DOHH2 (cell line): ENCODE measurements around the gene CFAP251.

Experiments used
- H3F3A ChIP-seq: fragments of 200-600 bp; sonication (generic), shearing (Covaris generic); 2 replicates; pipeline ENCODE4 v1.6.0; 2016; ENCODE audit warnings: antibody characterized with exemption, mild to moderate bottlenecking; ENCODE audit not compliant: control insufficient read depth, insufficient read depth
- H3K27ac ChIP-seq: fragments of 200-600 bp; sonication (generic); 2 replicates; pipeline ENCODE4 v1.5.1; 2014; ENCODE audit warnings: low read depth, mild to moderate bottlenecking, low read length, moderate library complexity
- H3K27me3 ChIP-seq: fragments of 200-600 bp; sonication (generic); 2 replicates; pipeline ENCODE4 v1.6.1; 2014; ENCODE audit warnings: mild to moderate bottlenecking, low read length, mixed read lengths; ENCODE audit not compliant: control insufficient read depth
- H3K36me3 ChIP-seq: fragments of 200-600 bp; sonication (generic); 2 replicates; pipeline ENCODE4 v1.6.1; 2014; ENCODE audit warnings: mild to moderate bottlenecking, low read length, moderate library complexity, mixed read lengths; ENCODE audit not compliant: control insufficient read depth
- H3K4me1 ChIP-seq: fragments of 200-600 bp; sonication (generic); 2 replicates; pipeline ENCODE4 v1.6.1; 2014; ENCODE audit warnings: mild to moderate bottlenecking, low read length, mixed read lengths; ENCODE audit not compliant: control insufficient read depth
- H3K4me2 ChIP-seq: fragments of 200-600 bp; sonication (generic); 2 replicates; pipeline ENCODE4 v1.6.0; 2014; ENCODE audit warnings: mild to moderate bottlenecking, low read length, moderate library complexity
- H3K4me3 ChIP-seq: fragments of 200-600 bp; sonication (generic); 2 replicates; pipeline ENCODE4 v1.5.1; 2014; ENCODE audit warnings: mild to moderate bottlenecking, low read length, mixed read lengths
- H3K79me2 ChIP-seq: fragments of 200-600 bp; sonication (generic); 2 replicates; pipeline ENCODE4 v1.6.1; 2014; ENCODE audit warnings: mild to moderate bottlenecking, low read length, mixed read lengths; ENCODE audit not compliant: control insufficient read depth
- H3K9me2 ChIP-seq: fragments of 200-600 bp; sonication (generic); replicated peaks from 2 replicates; pipeline ENCODE4 v1.6.1; 2014; ENCODE audit warnings: mild to moderate bottlenecking, low read length, mixed read lengths; ENCODE audit not compliant: control insufficient read depth
- H3K9me3 ChIP-seq: fragments of 200-600 bp; sonication (generic); 2 replicates; pipeline ENCODE4 v1.6.1; 2014; ENCODE audit warnings: antibody characterized with exemption, low read length, mixed read lengths; ENCODE audit not compliant: control insufficient read depth, insufficient read depth
- H4K20me1 ChIP-seq: fragments of 200-600 bp; sonication (generic); 2 replicates; pipeline ENCODE4 v1.6.0; 2014; ENCODE audit warnings: low read depth, mild to moderate bottlenecking, antibody characterized with exemption, low read length, moderate library complexity; ENCODE audit not compliant: control insufficient read depth, insufficient read depth
- CTCF ChIP-seq: fragments of 200-600 bp; sonication (generic); IDR thresholded peaks from one replicate; pipeline ENCODE4 v1.5.1; 2014; ENCODE audit warnings: antibody characterized with exemption, mild to moderate bottlenecking, low read depth, low read length; ENCODE audit not compliant: poor library complexity, severe bottlenecking
- EZH2phosphoT487 ChIP-seq: fragments of 200-600 bp; sonication (generic); IDR thresholded peaks from 2 replicates; pipeline ENCODE4 v1.6.1; 2017; ENCODE audit warnings: borderline replicate concordance, mild to moderate bottlenecking, antibody characterized with exemption, low read length, moderate library complexity, mixed read lengths

CFAP251 gene

GRCh38 chr12:122051231-122051876 is 133.0 kb downstream of the CFAP251 start:
- Histone ChIP-seq H3K4me2 (no peak overlapping the region), H3K27me3 (no peaks in the 10 kb centered on the region), H3K4me3 (no peak overlapping the region), H4K20me1 (peaks cover 16% of the 10 kb centered on the region; the same call in 1 of the 2 replicates), H3K36me3 (peaks cover 79% of the 10 kb centered on the region), H3K27ac (no peak overlapping the region), H3K9me2 (no peaks in the 10 kb centered on the region), H3K4me1 (no peaks in the 10 kb centered on the region), H3K9me3 (no peaks in the 10 kb centered on the region), H3F3A (peaks cover 25% of the 10 kb centered on the region), H3K79me2 (peaks cover 23% of the 10 kb centered on the region)
- no peak for TF ChIP-seq EZH2phosphoT487
- TF ChIP-seq CTCF: no peak

DNA sequence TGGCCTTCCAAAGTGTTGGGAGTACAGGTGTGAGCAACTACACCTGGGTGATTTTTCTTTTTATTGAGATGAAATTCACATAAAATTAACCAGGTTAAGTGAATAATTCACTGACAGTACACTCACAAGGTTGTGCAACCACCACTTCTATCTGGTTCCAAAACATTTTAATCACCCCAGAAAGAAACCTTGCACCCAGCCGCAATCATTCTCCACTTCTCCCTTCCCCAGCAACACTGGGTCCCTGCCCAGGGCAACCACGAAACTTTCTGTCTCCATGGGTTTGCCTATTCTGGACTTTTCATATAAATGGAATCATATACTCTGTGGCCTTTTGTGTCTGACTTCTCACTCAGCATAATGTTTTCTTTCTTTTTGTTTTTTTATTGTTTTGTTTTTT is 133.9 kb downstream of the CFAP251 start:
- Histone ChIP-seq H3K4me2 (no peak overlapping the region), H3K27me3 (no peaks in the 10 kb centered on the region), H3F3A (peaks cover 28% of the 10 kb centered on the region), H3K9me3 (no peaks in the 10 kb centered on the region), H3K79me2 (peaks cover 23% of the 10 kb centered on the region), H3K27ac (no peak overlapping the region), H3K4me3 (no peak overlapping the region), H3K4me1 (no peaks in the 10 kb centered on the region), H3K9me2 (no peaks in the 10 kb centered on the region), H3K36me3 (peaks cover 81% of the 10 kb centered on the region), H4K20me1 (peaks cover 17% of the 10 kb centered on the region; the same call in 1 of the 2 replicates)
- TF ChIP-seq CTCF: no peak
- TF ChIP-seq EZH2phosphoT487: no peak
